HepG2 (cell line): ENCODE results near the gene ZBED5.

Source experiments
- CTCF ChIP-seq: sonication (generic); formaldehyde crosslinking; IDR thresholded peaks from 2 replicates; pipeline ENCODE4 v1.5.0; 2020; ENCODE audit warnings: mild to moderate bottlenecking, missing genetic modification reagents, moderate library complexity
- SIX1 ChIP-seq: sonication (generic); formaldehyde crosslinking; IDR thresholded peaks from 2 replicates; pipeline ENCODE4 v1.4.0; 2020; ENCODE audit warnings: missing genetic modification reagents, borderline replicate concordance
- ZBTB44 ChIP-seq: sonication (generic); formaldehyde crosslinking; IDR thresholded peaks from 2 replicates; pipeline ENCODE4 v1.4.0; 2020; ENCODE audit warnings: missing genetic modification reagents
- ZNF335 ChIP-seq: sonication (generic); formaldehyde crosslinking; IDR thresholded peaks from 2 replicates; pipeline ENCODE4 v1.4.0; 2020; ENCODE audit warnings: missing genetic modification reagents

GRCh38 chr11:10846660-10847059 lies 11.2 kb downstream of the ZBED5 start:
- TF ChIP-seq ZBTB44 (CRISPR knock-in tag): no peak
- TF ChIP-seq ZNF335: no peak
- TF ChIP-seq SIX1: no peak
- no peak for TF ChIP-seq CTCF (CRISPR knock-in tag)
